ENCODE measurements around the gene CLIP2.

CLIP2 gene

GRCh38 chr7:74297516-74298233, 8.5 kb downstream of the CLIP2 start:
- no peak for DNase-seq (ENCODE audit: extremely low read depth, insufficient read length)
- Histone ChIP-seq H3K4me3 (replicated peaks; ENCODE audit: low read depth, low read length) (no peak overlapping the region), H3K27me3 (replicated peaks; ENCODE audit: control insufficient read depth, insufficient read depth, low read length) (no peaks in the 10 kb centered on the region), H3K36me3 (ENCODE audit: control insufficient read depth, insufficient read depth, low read length) (peaks cover 2% of the 10 kb centered on the region)
- TF ChIP-seq CTCF (IDR thresholded peaks at IDR 0.05; ENCODE audit: insufficient read depth, low read length, poor library complexity, severe bottlenecking) = no peak

- Histone ChIP-seq H3K27me3 (replicated peaks; ENCODE audit: control insufficient read depth, insufficient read depth, low read length) (no peaks in the 10 kb centered on the region), H3K4me3 (replicated peaks; ENCODE audit: low read depth, low read length) (no peak overlapping the region), H3K36me3 (ENCODE audit: control insufficient read depth, insufficient read depth, low read length) (peaks cover 2% of the 10 kb centered on the region)
- no peak for DNase-seq (ENCODE audit: extremely low read depth, insufficient read length)
- no peak for TF ChIP-seq CTCF (IDR thresholded peaks at IDR 0.05; ENCODE audit: insufficient read depth, low read length, poor library complexity, severe bottlenecking)
These were observed 10.2 kb downstream of the CLIP2 start for GRCh38 chr7:74299401-74299800.

DNA sequence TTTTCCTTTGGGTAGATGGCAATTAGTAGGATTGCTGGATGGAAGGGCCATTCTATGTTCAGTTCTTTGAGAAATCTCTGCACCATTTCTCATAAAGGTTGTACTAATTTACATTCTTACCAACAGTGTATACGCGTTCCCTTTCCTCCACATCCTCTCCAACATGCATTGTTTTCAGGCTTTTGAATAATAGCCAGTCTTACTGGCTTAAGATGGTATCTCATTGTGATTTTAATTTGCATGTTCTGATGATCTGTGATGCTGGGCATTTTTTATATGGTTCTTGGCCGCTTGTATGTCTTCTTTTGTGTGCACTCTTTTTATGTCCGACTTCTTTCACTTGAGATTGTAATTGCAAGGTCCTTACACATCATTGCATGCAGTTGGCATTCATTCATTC, 11.7 kb downstream of the CLIP2 start:
- peaks cover 2% of the 10 kb centered on the region for H3K36me3 ChIP-seq (ENCODE audit: control insufficient read depth, insufficient read depth, low read length)
- TF ChIP-seq CTCF (IDR thresholded peaks at IDR 0.05; ENCODE audit: insufficient read depth, low read length, poor library complexity, severe bottlenecking) = no peak
- H3K4me3 ChIP-seq (replicated peaks; ENCODE audit: low read depth, low read length) = no peak overlapping the region
- no peaks in the 10 kb centered on the region for H3K27me3 ChIP-seq (replicated peaks; ENCODE audit: control insufficient read depth, insufficient read depth, low read length)
- DNase-seq (ENCODE audit: extremely low read depth, insufficient read length) = no peak

DNA sequence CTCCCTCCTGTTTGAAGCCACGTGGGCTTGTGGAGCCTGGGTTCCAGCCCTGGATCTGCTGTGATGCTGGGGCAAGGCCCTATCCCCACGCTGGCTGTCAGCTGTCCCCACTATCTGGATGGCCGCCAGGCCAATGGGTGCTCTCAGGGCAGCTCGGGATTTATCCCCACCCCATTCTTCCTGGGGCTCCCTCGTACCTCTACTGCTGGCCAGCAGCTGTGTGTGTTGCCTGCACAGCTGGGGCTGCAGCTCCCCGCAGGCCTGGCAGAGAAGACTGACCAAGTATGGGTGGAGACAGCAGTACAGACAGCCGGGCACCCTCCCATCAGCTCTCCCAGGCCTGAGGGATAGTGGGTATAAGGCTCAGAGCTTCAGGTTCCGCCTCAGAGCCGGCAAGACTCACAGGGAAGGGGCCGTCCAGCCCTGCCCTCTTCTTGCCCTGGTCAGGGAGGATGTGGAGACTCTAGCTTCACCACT, 13.6 kb downstream of the CLIP2 start:
- Histone ChIP-seq H3K4me3 (replicated peaks; ENCODE audit: low read depth, low read length) (no peak overlapping the region), H3K27me3 (replicated peaks; ENCODE audit: control insufficient read depth, insufficient read depth, low read length) (no peaks in the 10 kb centered on the region), H3K36me3 (ENCODE audit: control insufficient read depth, insufficient read depth, low read length) (no peaks in the 10 kb centered on the region)
- no peak for TF ChIP-seq CTCF (IDR thresholded peaks at IDR 0.05; ENCODE audit: insufficient read depth, low read length, poor library complexity, severe bottlenecking)
- DNase-seq (ENCODE audit: extremely low read depth, insufficient read length) = no peak

GRCh38 chr7:74304550-74304949, 15.3 kb downstream of the CLIP2 start:
- Histone ChIP-seq H3K27me3 (replicated peaks; ENCODE audit: control insufficient read depth, insufficient read depth, low read length) (no peaks in the 10 kb centered on the region), H3K36me3 (ENCODE audit: control insufficient read depth, insufficient read depth, low read length) (no peaks in the 10 kb centered on the region; the same call in none of the 2 replicates), H3K4me3 (replicated peaks; ENCODE audit: low read depth, low read length) (no peak overlapping the region)
- no peak for TF ChIP-seq CTCF (IDR thresholded peaks at IDR 0.05; ENCODE audit: insufficient read depth, low read length, poor library complexity, severe bottlenecking)
- no peak for DNase-seq (ENCODE audit: extremely low read depth, insufficient read length)

Measured in GM06990 (cell line).